Thoracic aorta (tissue), 2 donors: Measurements from ENCODE around the gene PCP2. TPM values are rescaled to one million over a fixed set of nuclear protein-coding genes. Genes with fewer than 3 reads are reported as not detected.

Source experiments
- ATAC-seq: fragments of 150-250 bp; one replicate; pipeline ENCODE4 v1.8.0; 2017; ENCODE audit warnings: low read depth; ENCODE audit not compliant: insufficient number of reproducible peaks, low FRiP score
- DNase-seq: peaks from one replicate; pipeline ENCODE4 v3.0.0-alpha.2; 2020; ENCODE audit warnings: low spot score
- H3K27ac ChIP-seq, 2 donors: fragments of 200-600 bp; sonication (generic); 1 replicate in 1 of 2; 2 replicates in 1 of 2; pipeline ENCODE4 v1.5.1; 2016; ENCODE audit warnings: mild to moderate bottlenecking in 2 of 2, moderate library complexity in 2 of 2
- H3K27me3 ChIP-seq: fragments of 200-600 bp; sonication (generic); replicated peaks from 2 replicates; pipeline ENCODE4 v1.6.0; 2016; ENCODE audit warnings: mild to moderate bottlenecking; ENCODE audit not compliant: insufficient read depth
- H3K36me3 ChIP-seq: fragments of 200-600 bp; sonication (generic); one replicate; pipeline ENCODE4 v1.5.1; 2016
- H3K4me1 ChIP-seq, 2 donors: fragments of 200-600 bp; sonication (generic); 1 replicate in 1 of 2; 2 replicates in 1 of 2; pipeline versions ENCODE4 v1.5.1 to v1.6.0; 2016; ENCODE audit warnings: low read depth in 2 of 2, mild to moderate bottlenecking in 1 of 2; ENCODE audit not compliant: control insufficient read depth in 1 of 2
- H3K4me3 ChIP-seq: fragments of 200-600 bp; sonication (generic); 2 replicates; pipeline ENCODE4 v1.5.1; 2016; ENCODE audit warnings: mild to moderate bottlenecking
- H3K9me3 ChIP-seq: fragments of 200-600 bp; sonication (generic); 2 replicates; pipeline ENCODE4 v1.5.1; 2016
- total RNA-seq, 2 donors: library from RNA; depleted of rRNA; stranded (reverse); fragments of >200 nt; gene quantifications; one replicate each; pipeline versions ENCODE4 v1.1.0 to v1.2.3, GENCODE V29; 2016
- TF ChIP-seq, protein P1 (sequence below): fragments of 200-600 bp; sonication (generic); IDR thresholded peaks from one replicate; pipeline ENCODE4 v1.5.1; 2019; ENCODE audit warnings: antibody characterized with exemption

PCP2 gene
- total RNA-seq, 2 donors from 2014 or later = not detected

DNA sequence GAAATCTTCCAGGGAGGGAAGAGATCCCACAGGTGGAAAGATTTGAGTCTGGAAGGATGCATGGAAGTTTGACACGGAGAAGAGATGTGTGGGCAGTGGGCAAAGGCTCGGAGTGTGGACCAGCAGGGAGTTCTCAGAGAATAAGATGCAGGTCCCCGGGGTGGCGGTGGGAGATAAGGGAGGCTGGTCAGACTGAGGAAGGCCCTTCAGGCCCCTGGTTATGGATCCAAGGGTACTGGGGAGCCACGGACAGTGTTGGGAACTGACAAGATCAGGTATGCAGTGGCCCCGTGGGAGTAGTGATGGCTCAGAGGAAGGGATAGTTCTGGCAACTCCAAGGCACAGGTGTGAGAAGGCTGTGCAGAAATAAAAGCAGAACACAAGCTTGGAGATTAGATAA lies 35.3 kb downstream of the PCP2 start:
- ATAC-seq = no peak

DNA sequence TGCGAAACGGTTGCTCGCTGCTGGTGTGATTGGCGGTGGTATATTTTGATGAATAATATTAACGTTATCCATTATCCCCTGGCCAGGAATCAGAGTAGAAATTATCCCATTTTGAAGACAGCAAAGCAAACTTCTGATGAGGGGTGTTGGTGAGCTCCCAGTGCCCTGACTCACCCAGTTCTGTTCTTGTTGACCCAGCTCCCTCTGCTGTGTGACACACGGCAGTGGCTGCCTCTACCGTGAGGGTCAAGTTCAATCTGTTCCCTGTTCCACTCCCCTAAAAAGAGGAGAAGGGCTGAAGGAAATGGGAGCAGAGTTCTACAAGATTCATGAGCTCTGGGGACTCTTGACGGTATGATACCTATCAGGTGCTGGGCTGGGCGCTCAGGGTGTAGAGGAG lies 35.8 kb downstream of the PCP2 start:
- peaks cover 6% of the 10 kb centered on the region for H3K27me3 ChIP-seq
- DNase-seq = no peak
- ATAC-seq = no peak
- no peak overlapping the region for H3K4me3 ChIP-seq
- TF ChIP-seq, protein P1, sequence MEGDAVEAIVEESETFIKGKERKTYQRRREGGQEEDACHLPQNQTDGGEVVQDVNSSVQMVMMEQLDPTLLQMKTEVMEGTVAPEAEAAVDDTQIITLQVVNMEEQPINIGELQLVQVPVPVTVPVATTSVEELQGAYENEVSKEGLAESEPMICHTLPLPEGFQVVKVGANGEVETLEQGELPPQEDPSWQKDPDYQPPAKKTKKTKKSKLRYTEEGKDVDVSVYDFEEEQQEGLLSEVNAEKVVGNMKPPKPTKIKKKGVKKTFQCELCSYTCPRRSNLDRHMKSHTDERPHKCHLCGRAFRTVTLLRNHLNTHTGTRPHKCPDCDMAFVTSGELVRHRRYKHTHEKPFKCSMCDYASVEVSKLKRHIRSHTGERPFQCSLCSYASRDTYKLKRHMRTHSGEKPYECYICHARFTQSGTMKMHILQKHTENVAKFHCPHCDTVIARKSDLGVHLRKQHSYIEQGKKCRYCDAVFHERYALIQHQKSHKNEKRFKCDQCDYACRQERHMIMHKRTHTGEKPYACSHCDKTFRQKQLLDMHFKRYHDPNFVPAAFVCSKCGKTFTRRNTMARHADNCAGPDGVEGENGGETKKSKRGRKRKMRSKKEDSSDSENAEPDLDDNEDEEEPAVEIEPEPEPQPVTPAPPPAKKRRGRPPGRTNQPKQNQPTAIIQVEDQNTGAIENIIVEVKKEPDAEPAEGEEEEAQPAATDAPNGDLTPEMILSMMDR = no peak
- no peaks in the 10 kb centered on the region for H3K9me3 ChIP-seq
- H3K4me1 ChIP-seq = peaks cover 0 to 5% of the 10 kb centered on the region in 2 donors
- no peaks in the 10 kb centered on the region for H3K36me3 ChIP-seq
- H3K27ac ChIP-seq = no peak overlapping the region

More for the DNA sequence above, 35.3 kb downstream of the PCP2 start:
- H3K4me1 ChIP-seq = peaks cover 0 to 5% of the 10 kb centered on the region in 2 donors
- DNase-seq = no peak
- H3K27me3 ChIP-seq = peaks cover 6% of the 10 kb centered on the region
- H3K27ac ChIP-seq = no peak overlapping the region
- no peaks in the 10 kb centered on the region for H3K36me3 ChIP-seq
- no peak overlapping the region for H3K4me3 ChIP-seq
- no peaks in the 10 kb centered on the region for H3K9me3 ChIP-seq
- TF ChIP-seq, protein P1 = no peak

DNA sequence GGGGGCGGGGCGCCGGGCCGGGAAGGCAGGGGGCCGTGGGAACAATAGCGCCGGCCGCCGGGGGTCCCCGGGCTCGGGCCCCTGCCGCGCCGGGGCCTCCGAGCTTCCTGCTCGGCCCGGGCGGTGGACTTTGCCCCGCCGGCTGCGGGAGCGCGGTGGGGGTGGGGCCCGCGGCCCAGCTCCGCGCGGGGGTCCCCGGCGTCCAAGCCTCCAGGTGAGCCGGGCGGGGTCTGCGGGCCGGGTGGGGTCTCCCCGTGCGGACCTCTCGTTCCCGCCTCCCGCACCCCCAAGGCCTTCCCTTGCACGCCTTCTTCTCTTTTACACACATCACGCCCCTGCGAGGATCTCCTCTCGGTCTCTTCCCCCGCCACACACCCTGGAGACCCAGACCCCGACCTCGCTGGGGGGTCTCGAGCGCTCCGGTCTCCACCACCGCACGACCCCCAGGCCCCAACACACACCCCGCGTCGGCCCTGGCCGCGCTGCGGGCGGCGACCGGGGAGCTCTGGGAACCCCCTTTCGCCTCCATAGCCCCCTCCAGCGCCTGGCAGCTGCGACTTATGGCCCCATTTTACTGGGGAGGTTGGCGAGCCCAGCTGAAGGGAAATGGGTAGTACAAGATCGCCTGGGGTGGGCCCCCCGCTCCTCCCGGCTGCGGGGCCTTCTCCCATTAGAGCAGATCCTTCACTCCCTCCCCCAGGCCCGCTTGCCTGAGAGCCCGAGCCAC lies 37.1 kb downstream of the PCP2 start:
- peaks cover 6% of the 10 kb centered on the region for H3K27me3 ChIP-seq
- ATAC-seq (no peak), DNase-seq (no peak)
- peak overlapping the region; percentile 9 for H3K4me3 ChIP-seq
- H3K9me3 ChIP-seq = no peaks in the 10 kb centered on the region
- no peaks in the 10 kb centered on the region for H3K36me3 ChIP-seq
- TF ChIP-seq, protein P1 = no peak
- H3K27ac ChIP-seq = no peak overlapping the region
- H3K4me1 ChIP-seq = peaks cover 0 to 5% of the 10 kb centered on the region in 2 donors

DNA sequence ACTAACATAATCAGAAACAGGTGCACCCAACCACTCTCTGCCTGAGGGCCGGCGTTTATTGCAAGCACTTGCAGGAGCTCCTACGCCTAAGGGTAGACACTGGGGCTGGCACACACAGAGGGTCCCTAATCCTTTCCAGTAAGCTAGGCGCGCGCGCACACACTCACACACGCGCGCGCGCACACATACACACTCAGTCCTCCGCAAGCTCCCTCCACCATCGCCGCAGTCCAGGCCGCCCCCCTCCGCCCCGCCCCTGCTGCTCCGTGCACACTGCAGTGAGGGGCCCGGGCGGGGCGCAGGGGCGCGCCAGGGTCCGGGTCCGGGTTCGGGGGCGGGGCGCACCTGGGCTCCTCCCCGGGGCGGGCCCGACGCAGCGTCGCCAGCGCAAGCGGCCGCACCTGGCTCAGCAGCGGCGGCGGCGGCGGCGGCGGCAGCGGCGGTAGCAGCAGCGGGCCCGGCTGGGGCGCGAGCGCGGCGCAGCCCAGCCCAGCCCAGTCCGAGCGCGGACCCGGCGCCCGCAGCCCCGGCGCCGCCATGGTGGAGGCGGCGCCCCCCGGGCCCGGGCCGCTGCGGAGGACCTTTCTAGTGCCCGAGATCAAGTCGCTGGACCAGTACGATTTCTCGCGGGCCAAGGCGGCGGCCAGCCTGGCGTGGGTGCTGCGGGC lies 37.9 kb downstream of the PCP2 start, which contains the start of gene CAMSAP3:
Gene CAMSAP3, plus strand, starts transcription at position 398 of the 668 bp plus-strand sequence. Its CDS starts 140 bp downstream, at position 538.
- DNase-seq = no peak
- no peak for ATAC-seq

DNA sequence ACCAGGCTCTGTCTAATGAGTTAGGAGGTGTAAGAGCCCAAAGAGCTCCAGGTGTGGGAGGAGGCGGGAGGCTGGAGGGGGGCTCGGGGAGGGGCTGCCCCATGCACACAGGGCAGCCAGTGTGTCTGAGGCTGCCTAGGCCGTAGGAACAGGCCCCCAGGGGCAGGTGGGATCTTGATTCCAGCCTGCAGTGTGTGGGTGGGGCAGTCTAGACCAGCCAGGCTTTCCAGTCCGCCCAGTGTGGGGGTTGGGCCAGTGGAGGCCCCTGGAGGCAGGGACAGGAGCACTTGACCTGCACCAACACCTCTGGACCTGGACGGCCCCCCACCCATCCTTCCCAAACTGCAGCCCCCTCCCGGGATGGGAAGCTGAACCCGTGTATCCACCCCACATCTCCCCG lies 43.3 kb downstream of the PCP2 start:
- H3K4me1 ChIP-seq = no peaks in the 10 kb centered on the region
- no peaks in the 10 kb centered on the region for H3K27me3 ChIP-seq
- H3K36me3 ChIP-seq = no peaks in the 10 kb centered on the region
- ATAC-seq (no peak), DNase-seq (no peak)
- TF ChIP-seq, protein P1 = no peak
- H3K4me3 ChIP-seq = no peak overlapping the region
- no peaks in the 10 kb centered on the region for H3K9me3 ChIP-seq
- no peak overlapping the region for H3K27ac ChIP-seq

More for the DNA sequence above, 37.9 kb downstream of the PCP2 start, which contains the start of gene CAMSAP3:
- Histone ChIP-seq H3K27me3 (peaks cover 6% of the 10 kb centered on the region), H3K4me1 (peaks cover 0 to 5% of the 10 kb centered on the region in 2 donors), H3K4me3 (peak within 1 kb of the TSS; percentile 9), H3K36me3 (no peaks in the 10 kb centered on the region), H3K9me3 (no peaks in the 10 kb centered on the region), H3K27ac (no peak within 1 kb of the TSS)
- TF ChIP-seq, protein P1 = no peak
